K562 (cell line): ENCODE data around the gene KCNJ11. TPM values are rescaled to one million over a fixed set of nuclear protein-coding genes. Genes with fewer than 3 reads are reported as not detected.

Source experiments
- ATAC-seq: fragments of 200-7000 bp; cut with Tn5 transposase; 3 replicates; pipeline ENCODE4 v1.9.1; 2020; ENCODE audit warnings: moderate library complexity
- BruUV-seq: library from RNA; stranded (reverse); fragments of 400-500 nt; replicated peaks from 2 replicates; lab custom pipeline; 2021; lab: Mats Ljungman, UMichigan
- CTCF ChIA-PET: fragments of 300-600 bp; formaldehyde crosslinking; extraction: SDS; loops from one replicate; lab custom pipeline; 2021; ENCODE audit warnings: low intra/inter-chr PET ratio; lab: Yijun Ruan, JAX
- POLR2A ChIA-PET: fragments of 300-600, 350-650 bp; sonication (Branson Sonifier 250); formaldehyde crosslinking; extraction: SDS; loops from one replicate; lab custom pipeline; 2021; ENCODE audit warnings: antibody characterized with exemption, inconsistent platforms; lab: Yijun Ruan, JAX
- DNase-seq, 4 experiments: peaks; one replicate each; pipeline versions ENCODE4 v3.0.0 to v3.0.0-alpha.2; 2011 to 2018; ENCODE audit warnings: low spot score in 3 of 4, mixed read lengths in 3 of 4; ENCODE audit errors: extremely low read depth in 1 of 4
- FAIRE-seq: peaks from 2 replicates; lab custom pipeline; 2011; peaks lifted over from hg19 to GRCh38; lab: Jason Lieb, UNC
- H2AFZ ChIP-seq: 2 replicates; pipeline ENCODE4 v1.6.0; 2011; ENCODE audit warnings: low read depth, low read length, control low read depth, inconsistent platforms
- H3K27ac ChIP-seq: fragments of 200-600 bp; 3 replicates; pipeline ENCODE4 v1.8.0; 2011; ENCODE audit warnings: low read depth, mild to moderate bottlenecking, control low read depth, inconsistent platforms, low read length, moderate library complexity, mixed read lengths; ENCODE audit errors: extremely low read depth
- H3K27me3 ChIP-seq, 2 experiments: fragments of 300-600 bp in 1 of 2; 2 replicates in 1 of 2; 3 replicates in 1 of 2; pipeline versions ENCODE4 v1.6.0 to v1.8.0; 2011; ENCODE audit warnings: inconsistent platforms in 2 of 2, low read length in 2 of 2, mild to moderate bottlenecking in 1 of 2, mixed read lengths in 1 of 2, moderate library complexity in 1 of 2; ENCODE audit not compliant: control insufficient read depth in 2 of 2, insufficient read depth in 2 of 2
- H3K36me3 ChIP-seq: fragments of 300-600 bp; 3 replicates; pipeline ENCODE4 v1.8.0; 2011; ENCODE audit warnings: mild to moderate bottlenecking, low read length, inconsistent platforms; ENCODE audit not compliant: control insufficient read depth, insufficient read depth
- H3K4me1 ChIP-seq, 2 experiments: fragments of 200-600 bp in 1 of 2; replicated peaks in 1 of 2; 2 replicates in 1 of 2; 3 replicates in 1 of 2; pipeline versions ENCODE4 v1.5.1 to v1.8.0; 2011; ENCODE audit warnings: inconsistent platforms in 2 of 2, low read length in 2 of 2, mild to moderate bottlenecking in 1 of 2, mixed read lengths in 1 of 2, moderate library complexity in 1 of 2; ENCODE audit not compliant: control insufficient read depth in 2 of 2, insufficient read depth in 2 of 2
- H3K4me2 ChIP-seq: 2 replicates; pipeline ENCODE4 v1.6.1; 2011; ENCODE audit warnings: low read length, control low read depth, inconsistent platforms, mixed read lengths; ENCODE audit not compliant: insufficient read depth
- H3K4me3 ChIP-seq: fragments of 200-600 bp; sonication (generic), shearing (Covaris generic); 2 replicates; pipeline ENCODE4 v1.5.1; 2016; ENCODE audit warnings: control low read depth, inconsistent platforms
- H3K79me2 ChIP-seq: fragments of 200-600 bp; 3 replicates; pipeline ENCODE4 v1.8.0; 2011; ENCODE audit warnings: low read length, inconsistent platforms; ENCODE audit not compliant: control insufficient read depth, insufficient read depth
- H3K9ac ChIP-seq, 2 experiments: 2 replicates each; pipeline versions ENCODE4 v1.6.0 to v1.6.1; 2011; ENCODE audit warnings: low read depth in 2 of 2, low read length in 2 of 2, control low read depth in 1 of 2, inconsistent platforms in 1 of 2, mild to moderate bottlenecking in 1 of 2, mixed read lengths in 1 of 2; ENCODE audit not compliant: insufficient read depth in 1 of 2
- H3K9me1 ChIP-seq: one replicate; pipeline ENCODE4 v1.6.0; 2011; ENCODE audit warnings: inconsistent platforms, mild to moderate bottlenecking, low read length, moderate library complexity; ENCODE audit not compliant: control insufficient read depth, insufficient read depth
- H3K9me3 ChIP-seq: replicated peaks from 2 replicates; pipeline ENCODE4 v1.5.1; 2011; ENCODE audit warnings: low read depth, low read length, inconsistent platforms; ENCODE audit not compliant: control insufficient read depth, insufficient read depth
- H4K20me1 ChIP-seq: replicated peaks from 2 replicates; pipeline ENCODE4 v1.6.1; 2011; ENCODE audit warnings: low read length, inconsistent platforms, mixed read lengths; ENCODE audit not compliant: control insufficient read depth, insufficient read depth
- DACH1 ChIP-seq: fragments of 450-650 bp; IDR thresholded peaks from 2 replicates; pipeline ENCODE4 v1.6.1; 2018; ENCODE audit not compliant: partially characterized antibody
- NFIC ChIP-seq: fragments of 450-650 bp; IDR thresholded peaks from 2 replicates; pipeline ENCODE4 v1.6.1; 2017; ENCODE audit warnings: mild to moderate bottlenecking, inconsistent platforms
- ZNF280A ChIP-seq: fragments of 450-650 bp; IDR thresholded peaks from 2 replicates; pipeline ENCODE4 v1.6.1; 2018; ENCODE audit warnings: mild to moderate bottlenecking, low read depth; ENCODE audit not compliant: partially characterized antibody
- in situ Hi-C: fragments of 300-500 bp; cut with MboI; formaldehyde crosslinking; loops from 4 replicates; pipeline ENCODE4 v1.15.0; 2018; ENCODE audit warnings: inconsistent platforms, mixed read lengths
- intact Hi-C: fragments of 100-400 bp; cut with micrococcal nuclease; formaldehyde crosslinking; loops from 2 replicates; pipeline ENCODE4 v1.14.2; 2022
- polyA plus RNA-seq, 8 experiments: library from polyadenylated mRNA; depleted of rRNA in 4 of 8; stranded (reverse) in 5 of 8; unstranded in 3 of 8; fragments of >200 nt; fragmentation: Nextera tagmentation in 2 of 8; fragmentation: Illumina TruSeq in 1 of 8; extraction: Ambion mirVana in 2 of 8; extraction: Trizol in 1 of 8; gene quantifications; 2 replicates each; pipeline versions ENCODE4 v1.2.1 to v1.2.3, GENCODE V29; 2011 to 2014; ENCODE audit warnings: inconsistent platforms in 1 of 8, missing spikeins in 1 of 8
- total RNA-seq, 7 experiments: library from RNA; depleted of rRNA in 6 of 7; stranded (reverse); fragments of >200 nt in 6 of 7; fragmentation: Illumina TruSeq in 2 of 7; extraction: Trizol in 2 of 7; gene quantifications; 2 replicates each; pipeline versions ENCODE4 v1.2.1 to v1.2.3, GENCODE V29; 2011 to 2021; ENCODE audit warnings: low replicate concordance in 1 of 7
- TF ChIP-seq, protein P1 (sequence below): fragments of 250-450 bp; sonication (Bioruptor Pico); IDR thresholded peaks from 2 replicates; pipeline ENCODE4 v1.4.0; 2020; ENCODE audit warnings: mild to moderate bottlenecking, moderate library complexity
- TF ChIP-seq, protein P2 (sequence below): sonication (generic); formaldehyde crosslinking; IDR thresholded peaks from 2 replicates; pipeline ENCODE4 v1.8.1; 2022; ENCODE audit warnings: missing genetic modification reagents

KCNJ11 gene
- total and polyA plus RNA-seq, 9 of the 15 experiments (the other 6 are each of a cell fraction or from before 2014, with no cell fraction given): 0.54 to 3.7 (median 0.86) TPM; not detected in 2

DNA sequence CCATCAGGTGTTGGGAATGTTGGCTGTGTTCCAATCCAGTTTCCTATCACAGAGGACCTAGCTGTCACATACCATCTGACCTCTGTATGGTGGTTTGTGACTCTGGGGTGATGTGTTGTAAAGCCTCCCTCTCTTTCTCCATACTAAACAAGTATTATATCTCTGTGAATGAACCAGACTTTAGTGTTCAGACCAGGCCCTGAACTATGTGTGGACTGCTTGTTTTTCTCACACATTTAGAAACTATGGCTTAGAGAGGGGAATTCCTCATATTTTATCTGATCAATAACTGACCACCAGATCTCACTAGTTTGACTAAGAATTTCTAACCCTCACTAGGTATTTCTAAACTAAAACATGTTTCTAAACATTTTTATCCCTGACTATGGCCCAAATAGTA, 19.4 kb downstream of the KCNJ11 start:
- FAIRE-seq (no peak), DNase-seq (no peak), ATAC-seq (no peak)
- Histone ChIP-seq H3K9me3 (peaks cover 33% of the 10 kb centered on the region), H3K4me3 (no peak overlapping the region), H4K20me1 (no peaks in the 10 kb centered on the region), H3K4me2 (no peak overlapping the region), H3K9ac (no peak overlapping the region), H3K27ac (no peak overlapping the region), H3K79me2 (peaks cover 9% of the 10 kb centered on the region; the same call in 2 of the 3 replicates), H3K4me1 (no peaks in the 10 kb centered on the region), H2AFZ (no peak overlapping the region), H3K9me1 (no peaks in the 10 kb centered on the region), H3K36me3 (peaks cover 98% of the 10 kb centered on the region), H3K27me3 (no peaks in the 10 kb centered on the region)
- POLR2A ChIA-PET: interaction anchor here (1.1 kb wide), 1 partner anchor 12 kb away, joined by 3 read pairs; no protein-coding TSS in a partner anchor
- intact Hi-C loops: no loop called here
- no TSS peak for BruUV-seq
- CTCF ChIA-PET: no interaction called here
- TF ChIP-seq, protein P1, sequence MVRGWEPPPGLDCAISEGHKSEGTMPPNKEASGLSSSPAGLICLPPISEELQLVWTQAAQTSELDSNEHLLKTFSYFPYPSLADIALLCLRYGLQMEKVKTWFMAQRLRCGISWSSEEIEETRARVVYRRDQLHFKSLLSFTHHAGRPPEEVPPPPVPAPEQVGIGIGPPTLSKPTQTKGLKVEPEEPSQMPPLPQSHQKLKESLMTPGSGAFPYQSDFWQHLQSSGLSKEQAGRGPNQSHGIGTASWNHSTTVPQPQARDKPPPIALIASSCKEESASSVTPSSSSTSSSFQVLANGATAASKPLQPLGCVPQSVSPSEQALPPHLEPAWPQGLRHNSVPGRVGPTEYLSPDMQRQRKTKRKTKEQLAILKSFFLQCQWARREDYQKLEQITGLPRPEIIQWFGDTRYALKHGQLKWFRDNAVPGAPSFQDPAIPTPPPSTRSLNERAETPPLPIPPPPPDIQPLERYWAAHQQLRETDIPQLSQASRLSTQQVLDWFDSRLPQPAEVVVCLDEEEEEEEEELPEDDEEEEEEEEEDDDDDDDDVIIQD (CRISPR knock-in tag): no peak
- TF ChIP-seq DACH1 (no peak), ZNF280A (no peak), NFIC (peak; percentile 40)
- TF ChIP-seq, protein P2, sequence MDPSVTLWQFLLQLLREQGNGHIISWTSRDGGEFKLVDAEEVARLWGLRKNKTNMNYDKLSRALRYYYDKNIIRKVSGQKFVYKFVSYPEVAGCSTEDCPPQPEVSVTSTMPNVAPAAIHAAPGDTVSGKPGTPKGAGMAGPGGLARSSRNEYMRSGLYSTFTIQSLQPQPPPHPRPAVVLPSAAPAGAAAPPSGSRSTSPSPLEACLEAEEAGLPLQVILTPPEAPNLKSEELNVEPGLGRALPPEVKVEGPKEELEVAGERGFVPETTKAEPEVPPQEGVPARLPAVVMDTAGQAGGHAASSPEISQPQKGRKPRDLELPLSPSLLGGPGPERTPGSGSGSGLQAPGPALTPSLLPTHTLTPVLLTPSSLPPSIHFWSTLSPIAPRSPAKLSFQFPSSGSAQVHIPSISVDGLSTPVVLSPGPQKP (CRISPR knock-in tag): no peak
- in situ Hi-C loops: no loop called here
